GM19238 (cell line): ENCODE data around the gene SMYD3.

ENCODE experiments used
- DNase-seq: peaks from one replicate; pipeline ENCODE4 v3.0.0; 2011; ENCODE audit warnings: low spot score; ENCODE audit not compliant: insufficient read length

The SMYD3 gene

DNA sequence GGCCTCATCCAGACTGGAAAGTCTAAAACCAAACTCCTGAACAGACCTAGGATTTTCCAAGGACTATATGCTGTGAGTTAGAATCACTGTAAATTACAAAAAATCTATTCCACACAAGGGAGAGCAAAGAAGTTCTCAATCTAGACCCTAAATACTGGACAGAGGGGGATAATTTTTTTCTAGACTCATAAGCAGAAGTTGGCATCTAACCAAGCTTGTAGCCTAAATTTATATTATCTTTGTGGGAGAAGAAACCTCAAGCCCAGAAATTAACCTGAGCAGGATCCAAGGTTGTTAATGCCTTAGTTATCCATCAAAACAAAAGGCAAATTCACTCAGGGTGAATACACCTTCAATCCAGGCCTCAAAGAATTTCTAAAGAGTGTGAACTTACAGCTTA is 290.2 kb downstream of the SMYD3 start:
- DNase-seq: no peak

DNA sequence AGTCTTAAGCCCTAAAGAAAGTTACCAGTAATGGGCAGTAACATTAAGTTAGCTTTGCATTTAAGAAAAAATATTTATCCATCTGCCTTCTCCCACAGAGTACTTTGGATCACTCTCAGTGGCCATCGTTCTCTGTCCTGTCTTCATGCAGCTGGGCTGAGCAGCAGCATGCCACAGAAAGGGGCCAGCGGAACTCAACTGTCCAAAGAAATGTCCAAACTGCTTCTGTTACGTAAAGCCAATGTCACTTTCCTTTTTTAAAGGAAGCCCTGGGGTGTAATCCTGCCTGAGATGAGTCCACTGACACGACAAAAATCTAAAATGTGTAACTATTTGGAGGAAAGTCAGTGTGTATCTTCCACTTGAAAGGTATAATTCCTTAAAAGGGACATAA is 291.6 kb downstream of the SMYD3 start:
- DNase-seq: no peak

DNA sequence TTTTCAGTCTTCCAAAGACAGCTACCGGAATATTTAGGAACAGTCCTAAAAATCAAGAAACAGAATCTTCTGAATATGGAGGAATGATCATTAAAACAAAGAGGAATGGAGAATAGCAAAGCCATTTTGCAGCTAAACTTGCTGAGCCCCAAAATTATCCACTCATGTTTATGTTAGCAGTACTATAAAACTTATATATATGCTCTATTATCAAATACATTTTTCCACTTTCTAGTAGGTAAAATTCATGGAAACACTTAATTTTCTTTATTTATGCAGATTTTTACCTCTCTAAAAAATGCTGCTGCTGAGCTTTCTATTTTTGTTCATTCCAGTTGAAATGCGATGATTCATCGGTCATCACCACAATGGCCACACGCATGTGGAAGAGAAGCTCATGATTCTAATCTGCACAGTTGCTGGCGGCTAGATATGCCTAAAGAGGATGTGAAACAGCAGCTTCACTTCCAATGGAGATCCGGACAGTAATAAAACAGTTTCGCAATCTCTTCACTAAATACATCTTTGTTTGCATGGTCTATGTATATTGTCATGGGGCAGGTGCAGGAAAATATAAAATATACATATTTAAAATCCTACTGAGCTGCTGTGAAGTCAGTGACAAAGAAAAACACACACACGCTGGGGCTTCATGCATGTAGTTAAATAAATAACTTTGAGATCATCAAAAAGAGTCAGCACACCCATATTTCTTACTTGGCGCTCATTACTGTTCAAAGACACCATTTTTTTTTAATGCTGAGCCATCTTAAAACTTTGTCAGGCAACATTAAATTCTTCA is 292.2 kb downstream of the SMYD3 start:
- peak; percentile 28 for DNase-seq

DNA sequence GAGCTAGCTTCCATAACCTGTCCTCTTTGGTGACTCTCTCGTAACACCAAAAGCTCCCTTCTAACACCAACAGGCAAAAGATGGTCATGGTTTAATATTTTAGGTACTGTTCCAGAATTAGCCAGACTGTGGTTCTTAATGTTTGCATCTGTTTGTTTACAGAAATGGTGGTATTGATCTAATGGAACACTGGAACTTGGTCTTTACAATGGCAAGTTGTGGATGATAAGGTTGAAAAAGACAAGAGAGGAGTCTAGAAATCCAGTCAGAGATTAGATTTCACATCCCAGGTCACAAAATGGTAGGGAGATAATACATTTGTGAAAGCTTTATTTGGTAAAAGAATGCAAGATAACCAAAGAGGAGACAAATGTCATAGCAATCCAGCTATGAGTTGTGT is 293.1 kb downstream of the SMYD3 start:
- DNase-seq: no peak

DNA sequence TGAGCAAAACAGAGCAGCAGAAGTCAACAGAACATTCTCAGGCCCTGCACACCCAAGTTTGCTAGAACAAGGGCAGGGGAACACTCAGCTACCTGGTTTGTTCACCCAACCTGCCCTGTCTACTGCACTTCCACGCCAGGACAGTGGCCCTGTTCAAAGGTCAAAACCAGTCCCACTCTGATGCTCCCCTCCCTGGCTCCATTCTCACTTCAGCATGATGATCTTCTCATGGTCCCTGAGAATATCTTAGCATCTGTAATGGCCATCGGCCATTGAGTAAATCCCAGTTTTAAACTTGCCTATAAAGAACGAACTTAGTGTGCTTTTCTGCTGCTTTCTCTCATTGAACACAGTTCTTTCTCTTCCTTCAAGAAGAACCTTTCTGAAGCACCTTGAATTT is 293.6 kb downstream of the SMYD3 start:
- DNase-seq: no peak

DNA sequence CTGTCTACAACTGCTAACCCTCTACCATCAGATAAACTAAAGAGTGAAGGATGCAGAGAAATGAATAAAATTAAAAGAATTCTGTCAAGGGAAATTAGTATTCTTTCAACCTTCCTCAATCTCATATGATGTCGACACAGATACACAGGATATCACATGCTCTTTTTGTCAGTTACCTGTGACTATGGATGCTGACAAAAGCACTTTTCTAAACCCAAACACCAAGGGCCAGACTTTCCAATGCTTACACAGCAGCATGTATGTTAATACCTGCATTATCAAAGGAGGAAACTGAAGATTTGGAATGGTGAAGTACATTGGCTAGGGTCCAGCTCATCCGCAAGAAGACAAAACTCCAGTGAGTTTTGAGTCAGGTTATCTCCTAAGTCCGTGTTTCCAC is 294.0 kb downstream of the SMYD3 start:
- DNase-seq: no peak

DNA sequence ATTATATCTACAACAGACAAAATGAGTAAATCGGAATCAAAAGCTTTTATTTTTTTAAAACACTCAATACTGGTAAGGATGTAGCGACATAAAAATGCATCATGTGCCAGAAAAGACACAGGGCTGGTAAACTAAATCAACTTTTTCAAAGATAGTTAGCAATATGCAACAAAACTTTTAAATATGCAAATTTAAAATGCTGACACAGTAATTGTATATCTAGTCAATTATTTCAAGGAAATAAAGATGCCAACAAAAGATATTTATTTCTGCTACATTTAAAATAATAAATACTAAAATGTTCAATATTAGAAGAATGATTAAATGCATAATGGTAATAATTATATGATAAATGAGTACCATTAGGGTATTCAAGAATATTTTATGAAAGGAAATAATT is 295.1 kb downstream of the SMYD3 start:
- no peak for DNase-seq

DNA sequence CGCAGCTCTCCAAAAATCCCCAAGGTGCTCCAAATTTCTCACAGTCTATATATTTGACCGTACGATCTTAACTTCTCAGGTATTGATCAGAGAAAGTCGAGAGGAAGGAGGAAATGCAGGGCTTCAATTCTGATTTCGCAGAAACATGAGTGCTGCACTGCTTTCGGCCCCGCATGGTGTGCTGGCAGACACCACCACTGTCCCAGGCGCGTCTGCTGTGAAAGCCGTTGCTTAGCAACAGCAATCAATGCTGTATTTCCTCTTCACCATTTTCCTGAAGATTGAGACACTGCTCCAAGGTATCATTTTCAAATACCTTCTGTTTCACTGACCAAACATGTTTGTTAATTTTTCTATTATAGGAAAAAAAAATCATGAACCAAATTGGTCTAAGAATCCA is 296.3 kb downstream of the SMYD3 start:
- no peak for DNase-seq

DNA sequence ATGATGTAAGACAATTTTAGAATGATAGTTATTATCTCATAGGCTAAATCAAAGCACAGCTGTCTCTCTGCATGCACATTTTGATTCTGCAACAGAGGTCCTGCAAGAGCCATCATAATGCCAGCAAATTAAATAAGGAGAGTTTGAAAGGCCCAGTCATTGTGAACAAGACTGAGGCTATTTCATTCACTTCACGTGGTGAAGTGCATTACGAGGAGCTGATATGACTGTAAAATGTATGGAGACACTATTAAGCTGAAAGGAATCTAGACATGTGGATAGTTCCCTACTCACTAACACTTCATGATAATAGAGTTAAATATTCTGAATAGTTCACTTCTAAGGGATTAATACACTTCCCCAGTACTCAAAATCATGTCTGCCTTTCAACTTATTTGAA is 299.0 kb downstream of the SMYD3 start:
- no peak for DNase-seq

DNA sequence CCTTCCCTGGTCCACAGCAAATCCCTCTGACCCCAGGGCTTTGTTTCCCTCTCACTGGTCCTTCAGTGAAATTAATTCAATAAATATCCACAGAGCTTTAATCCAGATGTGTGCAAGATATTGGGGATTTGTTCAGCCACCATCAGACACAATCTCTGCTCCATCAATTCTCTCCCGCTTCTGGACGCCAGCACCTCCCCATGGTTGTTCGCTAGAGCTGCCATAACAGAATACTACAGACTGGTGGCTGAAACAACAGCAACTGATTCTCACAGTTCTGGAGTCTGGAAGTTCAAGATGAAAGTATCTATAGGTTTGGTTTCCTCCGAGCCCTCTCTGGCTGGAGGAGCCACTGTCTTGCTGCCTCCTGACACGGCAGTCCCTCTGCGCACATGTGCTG is 303.9 kb downstream of the SMYD3 start:
- DNase-seq: no peak

DNA sequence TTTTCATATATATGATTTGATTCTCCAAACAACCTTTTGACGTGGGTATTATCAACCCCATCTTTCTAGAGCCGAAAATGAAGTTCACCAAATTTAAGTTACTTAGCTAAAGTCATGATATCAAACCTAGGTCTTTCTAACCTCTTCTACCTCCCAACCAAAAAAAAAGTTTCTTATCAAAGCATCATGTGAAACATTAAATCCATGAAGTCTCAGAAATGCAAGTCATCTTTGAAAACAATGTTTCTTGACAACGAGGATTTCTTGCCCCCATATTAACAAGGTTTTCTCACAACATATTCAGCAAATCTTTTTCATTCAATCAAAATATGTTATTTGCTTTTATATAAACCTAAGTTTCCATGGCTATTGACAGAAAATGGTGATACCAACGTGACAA is 306.3 kb downstream of the SMYD3 start:
- no peak for DNase-seq

DNA sequence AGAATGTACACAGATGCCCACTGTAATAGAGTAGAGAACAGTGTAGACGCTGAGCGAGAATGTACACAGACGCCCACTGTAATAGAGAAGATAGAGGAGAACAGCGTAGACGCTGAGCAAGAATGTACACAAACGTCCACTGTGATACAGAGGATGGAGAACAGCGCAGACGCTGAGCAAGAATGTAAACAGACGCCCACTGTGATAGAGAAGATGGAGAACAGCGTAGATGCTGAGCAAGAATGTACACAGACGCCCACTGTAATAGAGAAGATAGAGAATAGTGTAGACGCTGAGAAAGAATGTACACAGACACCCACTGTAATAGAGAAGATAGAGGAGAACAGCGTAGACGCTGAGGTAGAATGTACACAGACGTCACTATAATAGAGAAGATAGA is 306.9 kb downstream of the SMYD3 start:
- DNase-seq: no peak

DNA sequence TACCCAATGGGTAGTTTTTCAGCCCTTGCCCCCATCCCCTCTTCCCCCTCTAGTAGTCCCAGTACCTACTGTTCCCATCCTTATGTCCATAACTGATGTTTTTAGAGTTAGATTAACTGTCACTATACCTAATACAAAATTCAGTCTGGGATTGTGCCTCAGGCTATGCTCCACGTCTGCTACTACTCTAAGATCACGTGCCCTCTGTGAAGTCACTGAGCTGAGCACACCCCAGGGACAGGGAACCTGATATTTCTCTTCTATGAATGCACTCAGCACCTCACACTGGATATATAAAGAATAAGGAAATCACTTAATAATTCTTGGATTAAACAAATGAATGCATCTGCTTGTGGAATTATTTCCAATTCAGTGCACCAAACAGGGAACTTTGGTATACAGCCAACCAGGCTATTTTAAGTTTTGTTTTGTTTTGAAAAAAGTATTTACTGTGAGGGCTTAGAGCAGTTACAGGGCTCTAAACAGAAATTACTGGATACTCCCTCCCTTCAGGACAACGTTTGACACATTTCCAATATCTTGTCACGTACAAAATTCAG is 307.9 kb downstream of the SMYD3 start:
- no peak for DNase-seq

DNA sequence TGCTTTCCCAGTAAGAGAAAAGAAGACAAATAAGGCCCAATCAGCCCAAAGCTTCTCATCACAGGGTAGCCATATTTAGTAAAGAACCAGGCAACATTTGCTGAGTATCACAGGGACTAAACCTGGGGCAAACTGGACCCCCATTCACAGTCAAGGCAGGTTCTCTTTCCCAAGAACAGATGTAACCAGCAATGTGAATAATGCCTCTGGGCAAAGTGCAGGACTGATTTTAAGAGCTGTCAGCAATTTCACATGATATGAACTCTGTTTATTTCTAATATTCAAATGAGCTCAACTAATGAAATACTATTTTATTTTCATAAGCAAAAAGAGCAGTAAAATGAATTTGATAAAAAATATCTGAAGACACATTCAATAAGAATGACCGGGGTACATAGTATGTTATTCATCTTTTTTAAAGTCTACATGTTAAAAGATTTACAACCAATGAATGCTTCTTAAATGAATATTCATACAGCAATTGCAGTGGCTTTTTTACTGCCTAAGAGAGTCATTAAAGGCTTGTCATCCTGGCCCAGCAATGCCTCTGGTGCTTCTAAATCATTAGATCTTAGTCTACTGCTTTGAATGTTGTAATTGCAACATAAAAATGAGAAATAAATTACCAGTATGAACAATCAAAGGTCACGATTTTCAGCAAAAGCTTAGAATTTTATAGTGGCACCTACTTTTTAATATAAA is 308.8 kb downstream of the SMYD3 start:
- DNase-seq: no peak

DNA sequence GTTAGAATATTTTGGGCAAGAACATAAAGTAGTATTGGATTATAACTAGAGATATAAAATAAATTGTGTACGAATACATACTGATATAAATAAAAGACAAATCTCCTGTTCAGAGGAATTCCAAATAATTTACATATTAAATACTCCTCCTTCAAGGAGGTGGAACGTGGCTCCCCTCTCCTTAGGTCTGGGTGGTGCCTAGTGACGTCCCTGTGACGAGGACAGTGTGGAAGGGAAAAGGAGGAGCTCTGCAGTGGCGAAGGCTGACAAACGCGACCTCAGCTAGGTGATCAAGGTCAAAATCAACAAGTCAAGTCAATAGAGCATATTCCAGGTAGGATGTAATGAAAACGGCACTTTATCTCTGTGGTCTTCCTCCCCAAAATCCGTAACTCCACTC is 310.0 kb downstream of the SMYD3 start:
- no peak for DNase-seq

DNA sequence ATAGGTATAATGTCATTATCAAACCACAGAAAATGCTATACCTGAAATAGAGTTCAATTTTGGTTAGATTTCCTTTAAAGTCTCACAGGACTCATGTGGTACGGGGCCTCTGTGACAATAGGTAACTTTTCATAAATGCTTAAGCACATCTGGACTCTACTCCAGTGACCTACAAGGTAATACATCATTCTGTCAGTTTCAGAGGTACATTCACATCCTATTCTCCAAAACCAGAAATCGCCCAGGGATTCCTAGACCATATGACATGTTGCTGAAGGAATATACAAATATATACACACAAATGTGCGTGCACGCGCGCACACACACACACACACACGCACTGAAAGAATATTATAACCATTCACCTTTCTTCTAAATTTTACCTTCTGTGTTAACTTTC is 311.8 kb downstream of the SMYD3 start:
- DNase-seq: no peak

DNA sequence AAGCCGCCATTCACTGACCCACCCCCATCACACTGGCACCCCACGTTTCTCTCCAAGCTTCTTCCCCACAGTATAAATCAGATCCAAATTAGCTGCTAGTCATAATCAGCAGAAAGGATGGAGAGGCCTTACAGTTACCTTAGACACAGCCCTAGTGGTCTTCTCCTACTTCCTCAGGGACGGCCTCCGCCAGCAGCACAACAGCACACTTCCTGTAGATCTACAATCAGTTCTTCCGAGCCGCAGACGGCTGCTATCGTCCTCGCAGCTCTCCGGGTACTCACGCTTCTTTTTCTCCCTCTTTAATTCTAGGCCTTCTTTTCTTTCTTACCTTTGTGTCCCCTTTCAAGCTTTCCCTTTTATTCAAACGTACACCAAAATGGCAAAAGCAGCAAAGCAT is 313.5 kb downstream of the SMYD3 start:
- DNase-seq: no peak

DNA sequence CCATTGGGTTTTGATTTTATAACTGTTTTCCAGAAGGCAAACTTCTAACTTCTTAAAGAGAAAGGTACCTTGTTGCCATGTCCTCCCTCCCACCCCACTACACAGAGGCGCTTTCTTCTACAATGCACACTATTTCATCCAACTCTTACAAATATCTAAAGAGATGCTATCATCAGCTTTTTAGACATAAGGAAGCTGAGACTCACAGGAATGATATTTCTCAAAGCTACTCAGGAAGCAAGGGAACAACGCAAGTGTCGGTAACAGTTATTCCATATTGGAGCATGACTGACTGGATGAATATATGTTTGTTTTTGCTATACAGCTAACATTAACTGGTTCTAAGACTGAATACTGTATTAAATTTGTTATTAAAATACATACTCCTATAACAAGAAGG is 318.0 kb downstream of the SMYD3 start:
- no peak for DNase-seq

DNA sequence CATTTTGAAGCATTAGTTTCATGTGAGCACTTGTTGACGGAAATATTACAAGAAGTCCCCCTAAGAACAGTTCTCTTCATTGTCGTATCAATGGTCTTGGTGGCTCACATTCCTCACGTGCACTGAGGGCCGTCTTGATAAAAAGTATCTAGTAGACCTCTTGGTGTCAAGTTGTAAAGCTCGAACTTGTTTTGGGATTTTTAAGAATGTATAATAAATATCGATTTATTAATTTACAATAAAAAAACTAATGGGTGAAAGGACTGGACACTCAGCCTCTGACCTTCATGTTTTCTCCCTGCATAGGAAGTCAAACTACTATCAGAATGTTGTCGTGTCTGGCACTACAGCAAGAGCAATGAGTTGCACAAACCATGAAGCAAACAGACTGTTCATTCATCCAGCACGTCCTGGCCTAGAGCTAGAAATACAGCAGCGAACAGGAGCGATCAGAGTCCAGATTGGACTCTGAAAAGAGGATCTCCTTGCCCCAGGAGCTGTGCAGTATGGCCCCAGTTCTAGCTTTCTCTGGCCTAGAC is 319.2 kb downstream of the SMYD3 start:
- no peak for DNase-seq

DNA sequence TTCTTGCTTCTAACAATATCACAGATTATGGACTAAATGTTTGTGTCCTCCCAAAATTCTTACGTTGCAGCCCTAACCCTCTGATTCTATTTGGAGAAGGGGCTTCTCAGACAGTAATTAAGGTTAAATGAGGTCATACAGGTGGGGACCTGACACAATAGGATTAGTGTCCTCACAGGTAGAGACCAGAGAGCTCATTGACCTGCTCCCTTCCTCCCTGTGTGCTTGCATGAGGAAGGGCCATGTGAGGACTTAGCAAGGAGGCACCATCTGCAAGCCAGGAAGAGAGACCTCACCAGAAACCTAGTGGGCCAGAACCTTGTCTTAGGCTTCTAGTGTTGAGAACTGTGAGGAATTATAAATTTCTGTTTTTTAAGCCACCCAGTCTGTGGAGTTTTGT is 322.6 kb downstream of the SMYD3 start:
- no peak for DNase-seq

DNA sequence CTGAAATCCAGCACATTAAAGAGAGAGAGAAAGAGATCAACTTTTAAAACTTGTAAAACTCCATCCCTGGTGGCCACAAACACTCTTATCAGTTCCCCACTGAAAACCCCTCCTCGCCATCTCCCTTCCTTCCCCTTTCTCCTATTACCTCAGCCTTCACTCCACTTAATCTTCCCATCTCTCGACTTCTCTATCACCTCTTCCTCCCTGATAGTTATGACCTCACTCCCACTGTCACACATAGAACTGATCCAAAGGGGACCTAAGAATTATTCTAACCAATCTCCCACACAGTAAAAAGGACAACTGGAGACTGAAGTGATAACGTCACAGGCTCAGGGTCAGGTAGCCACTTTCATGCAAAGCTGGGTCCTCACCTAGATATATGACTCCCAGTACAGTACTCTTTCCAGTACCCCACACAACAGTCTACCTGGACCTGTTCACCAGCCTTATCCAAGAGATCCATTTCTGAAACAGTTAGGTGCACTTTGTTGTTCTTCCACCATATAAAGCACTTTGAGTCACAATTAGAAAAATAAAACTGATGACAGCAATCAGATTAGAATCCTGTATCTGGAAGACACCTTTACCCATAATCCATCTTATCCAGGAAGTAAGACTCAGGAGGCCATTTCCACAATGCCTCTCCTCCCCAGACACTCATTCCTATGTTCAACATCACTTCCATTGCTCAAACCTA is 324.8 kb downstream of the SMYD3 start:
- no peak for DNase-seq

DNA sequence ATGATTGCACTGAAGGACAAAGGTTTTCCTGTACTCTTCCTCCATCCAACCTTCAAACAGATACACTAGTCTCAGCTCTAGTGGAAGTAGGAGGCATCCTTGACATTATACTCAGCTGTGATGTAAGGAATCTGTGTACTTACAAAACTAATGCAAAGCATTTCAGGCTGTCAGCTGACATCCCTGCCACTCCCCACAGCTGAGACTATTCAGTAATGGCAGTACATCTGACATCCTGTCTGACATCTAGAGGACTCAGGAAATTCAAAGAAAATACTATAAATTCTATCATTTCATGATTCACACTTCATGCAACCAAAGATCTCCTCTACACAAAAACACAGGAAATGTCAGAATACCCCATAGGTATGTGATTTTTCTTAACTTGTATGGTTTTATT is 325.8 kb downstream of the SMYD3 start:
- DNase-seq: no peak
